IMR-90 (cell line): Measurements from ENCODE around the gene CCDC194. TPM values are rescaled to one million over a fixed set of nuclear protein-coding genes. Genes with fewer than 3 reads are reported as not detected.

Experiments
- ATAC-seq: fragments of 200-7000 bp; cut with Tn5 transposase; 2 replicates; pipeline ENCODE4 v1.9.1; 2020; ENCODE audit warnings: low read depth, mild to moderate bottlenecking, moderate library complexity
- BruUV-seq: library from RNA; stranded (reverse); fragments of 400-500 nt; replicated peaks from 2 replicates; lab custom pipeline; 2021; lab: Mats Ljungman, UMichigan
- CTCF ChIA-PET: fragments of 300-600 bp; formaldehyde crosslinking; extraction: SDS; loops from one replicate; lab custom pipeline; 2021; ENCODE audit warnings: antibody characterized with exemption; lab: Yijun Ruan, JAX
- POLR2A ChIA-PET: fragments of 300-600 bp; sonication (Branson Sonifier 250); formaldehyde crosslinking; loops from one replicate; lab custom pipeline; 2022; ENCODE audit warnings: antibody characterized with exemption; ENCODE audit not compliant: unreplicated experiment; lab: Charles Lee
- DNase-seq: peaks from one replicate; pipeline ENCODE4 v3.0.0; 2013
- H2AFZ ChIP-seq: replicated peaks from 2 replicates; pipeline ENCODE3; 2013; ENCODE audit warnings: low read length, mild to moderate bottlenecking; ENCODE audit not compliant: poor library complexity
- H2AK5ac ChIP-seq: 2 replicates; pipeline ENCODE4 v1.6.1; 2013; ENCODE audit warnings: low read depth, low read length, inconsistent platforms
- H2AK9ac ChIP-seq: replicated peaks from 2 replicates; pipeline ENCODE3; 2013; ENCODE audit warnings: mild to moderate bottlenecking, low read depth, low read length, moderate library complexity; ENCODE audit not compliant: poor library complexity
- H2BK120ac ChIP-seq: 2 replicates; pipeline ENCODE4 v1.6.1; 2013; ENCODE audit warnings: low read depth, low read length, inconsistent platforms
- H2BK15ac ChIP-seq: 3 replicates; pipeline ENCODE4 v1.6.1; 2013; ENCODE audit warnings: low read depth, low read length, inconsistent platforms
- H2BK20ac ChIP-seq: 2 replicates; pipeline ENCODE4 v1.6.1; 2013; ENCODE audit warnings: low read depth, mild to moderate bottlenecking, inconsistent platforms, low read length, moderate library complexity
- H2BK5ac ChIP-seq: 2 replicates; pipeline ENCODE4 v1.6.1; 2013; ENCODE audit warnings: mild to moderate bottlenecking, low read depth, low read length, inconsistent platforms; ENCODE audit not compliant: poor library complexity, severe bottlenecking
- H3K14ac ChIP-seq: replicated peaks from 2 replicates; pipeline ENCODE4 v1.6.1; 2013; ENCODE audit warnings: low read depth, low read length, inconsistent platforms
- H3K18ac ChIP-seq: 2 replicates; pipeline ENCODE4 v1.6.1; 2013; ENCODE audit warnings: low read depth, low read length, control low read depth
- H3K23ac ChIP-seq: 2 replicates; pipeline ENCODE4 v1.6.1; 2013; ENCODE audit warnings: low read depth, low read length, inconsistent platforms
- H3K27ac ChIP-seq: 2 replicates; pipeline ENCODE4 v1.5.1; 2013; ENCODE audit warnings: mild to moderate bottlenecking, control low read depth, low read length; ENCODE audit not compliant: insufficient read depth
- H3K27me3 ChIP-seq: 2 replicates; pipeline ENCODE4 v1.6.1; 2013; ENCODE audit warnings: low read length; ENCODE audit not compliant: control insufficient read depth, insufficient read depth
- H3K36me3 ChIP-seq: 2 replicates; pipeline ENCODE4 v1.6.1; 2013; ENCODE audit warnings: low read length, mixed read lengths; ENCODE audit not compliant: control insufficient read depth, insufficient read depth
- H3K4ac ChIP-seq: 2 replicates; pipeline ENCODE4 v1.6.1; 2013; ENCODE audit warnings: low read depth, low read length, inconsistent platforms
- H3K4me1 ChIP-seq: 2 replicates; pipeline ENCODE4 v1.6.1; 2013; ENCODE audit warnings: low read length, mixed read lengths; ENCODE audit not compliant: control insufficient read depth, insufficient read depth
- H3K4me2 ChIP-seq: 2 replicates; pipeline ENCODE4 v1.6.1; 2013; ENCODE audit warnings: low read depth, mild to moderate bottlenecking, control low read depth, low read length, moderate library complexity
- H3K4me3 ChIP-seq: 2 replicates; pipeline ENCODE4 v1.5.1; 2013; ENCODE audit warnings: low read depth, mild to moderate bottlenecking, control low read depth, low read length, moderate library complexity; ENCODE audit not compliant: insufficient read depth
- H3K56ac ChIP-seq: 2 replicates; pipeline ENCODE4 v1.6.1; 2013; ENCODE audit warnings: low read length, inconsistent platforms; ENCODE audit not compliant: insufficient read depth; ENCODE audit errors: extremely low read depth
- H3K79me1 ChIP-seq, 2 experiments: 2 replicates each; pipeline ENCODE4 v1.6.1; 2013; ENCODE audit warnings: low read length in 2 of 2, inconsistent platforms in 1 of 2, low read depth in 1 of 2
- H3K9ac ChIP-seq: 2 replicates; pipeline ENCODE4 v1.6.1; 2013; ENCODE audit warnings: low read depth, low read length, control low read depth
- H3K9me1 ChIP-seq: 2 replicates; pipeline ENCODE4 v1.6.1; 2013; ENCODE audit warnings: low read length, inconsistent platforms; ENCODE audit not compliant: insufficient read depth
- H3K9me3 ChIP-seq: 2 replicates; pipeline ENCODE4 v1.6.1; 2013; ENCODE audit warnings: low read length; ENCODE audit not compliant: control insufficient read depth, insufficient read depth
- H4K20me1 ChIP-seq: 2 replicates; pipeline ENCODE4 v1.6.1; 2013; ENCODE audit warnings: low read length, inconsistent platforms; ENCODE audit not compliant: insufficient read depth
- H4K5ac ChIP-seq: 2 replicates; pipeline ENCODE4 v1.6.1; 2013; ENCODE audit warnings: mild to moderate bottlenecking, low read depth, low read length, control low read depth
- H4K8ac ChIP-seq, 2 experiments: 2 replicates each; pipeline ENCODE4 v1.6.1; 2013; ENCODE audit warnings: low read depth in 2 of 2, low read length in 2 of 2, control low read depth in 1 of 2, inconsistent platforms in 1 of 2
- H4K91ac ChIP-seq: 2 replicates; pipeline ENCODE4 v1.6.1; 2013; ENCODE audit warnings: low read depth, low read length, inconsistent platforms; ENCODE audit not compliant: insufficient read depth
- CHD1 ChIP-seq: IDR thresholded peaks from 2 replicates; pipeline ENCODE4 v1.6.1; 2012; ENCODE audit warnings: low read depth, low read length, improper control_type of control experiment
- CTCF ChIP-seq: conservative IDR thresholded peaks from 2 replicates; pipeline ENCODE4 v1.5.1; 2012; ENCODE audit warnings: mild to moderate bottlenecking, low read depth, low read length, improper control_type of control experiment
- MAFK ChIP-seq: IDR thresholded peaks from 2 replicates; pipeline ENCODE4 v1.6.1; 2012; ENCODE audit warnings: low read depth, low read length, improper control_type of control experiment
- MAZ ChIP-seq: IDR thresholded peaks from 2 replicates; pipeline ENCODE4 v1.6.1; 2012; ENCODE audit warnings: low read depth, mild to moderate bottlenecking, low read length, improper control_type of control experiment, moderate library complexity, borderline replicate concordance
- MXI1 ChIP-seq: IDR thresholded peaks from 2 replicates; pipeline ENCODE4 v1.6.1; 2012; ENCODE audit warnings: low read depth, mild to moderate bottlenecking, low read length, moderate library complexity, borderline replicate concordance
- NFE2L2 ChIP-seq: fragments of 150-350 bp; IDR thresholded peaks from 2 replicates; pipeline ENCODE4 v1.6.1; 2016; ENCODE audit warnings: low read depth, mild to moderate bottlenecking, low read length
- POLR2A ChIP-seq: IDR thresholded peaks from 2 replicates; pipeline ENCODE4 v1.6.1; 2012; ENCODE audit warnings: mild to moderate bottlenecking, low read depth, low read length
- RAD21 ChIP-seq: IDR thresholded peaks from 2 replicates; pipeline ENCODE4 v1.6.1; 2012; ENCODE audit warnings: low read length, improper control_type of control experiment
- RFX5 ChIP-seq: IDR thresholded peaks from 2 replicates; pipeline ENCODE4 v1.8.0; 2012; ENCODE audit warnings: low read depth, mild to moderate bottlenecking, low read length, moderate library complexity
- SMC3 ChIP-seq: fragments of 150-350 bp; IDR thresholded peaks from 2 replicates; pipeline ENCODE4 v1.6.1; 2016; ENCODE audit warnings: low read depth, mild to moderate bottlenecking, antibody characterized with exemption, low read length, moderate library complexity
- WGBS, 2 experiments: methylation state at CpG; one replicate each; pipeline versions ENCODE4 v1.1.5 to v1.1.7; 2013; ENCODE audit warnings: missing lambda C conversion rate in 2 of 2; ENCODE audit not compliant: insufficient read length in 1 of 2; ENCODE audit errors: extremely low coverage in 2 of 2; 5-methylcytosine and 5-hydroxymethylcytosine counted together
- dilution Hi-C: fragments of 300-500 bp; cut with HindIII; formaldehyde crosslinking; loops from one replicate; pipeline ENCODE4 v1.14.3; 2018; ENCODE audit warnings: low sequenced_read_pairs; ENCODE audit not compliant: unreplicated experiment
- in situ Hi-C: fragments of 300-500 bp; cut with MboI; formaldehyde crosslinking; loops from 3 replicates; pipeline ENCODE4 v1.14.3; 2019; ENCODE audit warnings: low sequenced_read_pairs, inconsistent platforms, mixed read lengths
- intact Hi-C: fragments of 100-400 bp; cut with micrococcal nuclease; formaldehyde crosslinking; loops from 2 replicates; pipeline ENCODE4 v1.10.0; 2022
- polyA plus RNA-seq, 3 experiments: library from polyadenylated mRNA; depleted of rRNA; stranded (reverse); fragments of >200 nt; gene quantifications; 2 replicates each; pipeline ENCODE4 v1.2.3, GENCODE V29; 2012; ENCODE audit warnings: low replicate concordance in 1 of 3
- total RNA-seq: library from RNA; depleted of rRNA; stranded (reverse); fragments of >200 nt; gene quantifications from 2 replicates; pipeline ENCODE4 v1.2.3, GENCODE V29; 2012

Gene CCDC194
- total and polyA plus RNA-seq, 2 of the 4 experiments (the other 2 are of a cell fraction): not detected

GRCh38 chr19:17415121-17415520 is 21.1 kb upstream of the CCDC194 start:
- Histone ChIP-seq H3K23ac (no peak overlapping the region), H3K14ac (no peak overlapping the region), H3K4me1 (peaks cover 9% of the 10 kb centered on the region), H3K4me2 (no peak overlapping the region), H3K4me3 (no peak overlapping the region), H4K8ac (no peak overlapping the region), H3K18ac (no peak overlapping the region), H3K9ac (no peak overlapping the region), H2AK5ac (no peak overlapping the region), H4K91ac (no peak overlapping the region), H3K9me3 (no peaks in the 10 kb centered on the region), H3K27me3 (0 out of 2 replicates have a peak, but pooled peaks cover 1% of the 10 kb centered on the region), H2BK20ac (no peak overlapping the region), H3K27ac (no peak overlapping the region), H2AK9ac (no peak overlapping the region), H2BK15ac (no peak overlapping the region), H2BK120ac (no peak overlapping the region), H3K56ac (no peak overlapping the region), H4K20me1 (no peaks in the 10 kb centered on the region), H2AFZ (no peak overlapping the region), H4K5ac (no peak overlapping the region), H2BK5ac (no peak overlapping the region), H3K79me1 (peaks cover 0 to 4% of the 10 kb centered on the region in 2 experiments; a peak in 2 of 4 replicates), H3K36me3 (no peaks in the 10 kb centered on the region), H3K4ac (no peak overlapping the region), H3K9me1 (peaks cover 4% of the 10 kb centered on the region; the same call in 1 of the 2 replicates)
- POLR2A ChIA-PET: no interaction called here
- ATAC-seq: no peak
- in situ Hi-C loops: no loop called here
- intact Hi-C loops: no loop called here
- CTCF ChIA-PET: no interaction called here
- no peak for TF ChIP-seq RAD21
- TF ChIP-seq MXI1: no peak
- no peak for TF ChIP-seq MAFK
- TF ChIP-seq SMC3: no peak
- no peak for TF ChIP-seq CTCF
- no peak for TF ChIP-seq MAZ
- no peak for TF ChIP-seq CHD1
- TF ChIP-seq NFE2L2: no peak
- TF ChIP-seq POLR2A: no peak
- TF ChIP-seq RFX5: no peak
- WGBS, 2 experiments: 29% methylated on average over 2 of the region's 6 CpGs; no CpG with 5 or more reads in 1 of the 2 experiments
- DNase-seq: no peak
- BruUV-seq: no TSS peak
- dilution Hi-C loops: no loop called here
